OCI-M1 (cell line): Measurements from ENCODE around the gene TFDP1.

Experiments used
- DNase-seq: peaks from one replicate; lab custom pipeline; 2025; lab: John Stamatoyannopoulos, UW

TFDP1 gene

GRCh38 chr13:113651511-113652403 lies 67.2 kb downstream of the TFDP1 start:
- DNase-seq = no peak

GRCh38 chr13:113652404-113653263 lies 68.1 kb downstream of the TFDP1 start:
- no peak for DNase-seq

- no peak for DNase-seq
Observed at GRCh38 chr13:113653264-113654174, 69.0 kb downstream of the TFDP1 start.

GRCh38 chr13:113654175-113654560 lies 69.6 kb downstream of the TFDP1 start:
- DNase-seq = no peak

GRCh38 chr13:113654591-113655345 lies 70.2 kb downstream of the TFDP1 start:
- no peak for DNase-seq

- DNase-seq = no peak
Observed at GRCh38 chr13:113655346-113656002, 70.9 kb downstream of the TFDP1 start.

GRCh38 chr13:113656003-113656588 lies 71.5 kb downstream of the TFDP1 start:
- DNase-seq = no peak

- no peak for DNase-seq
Observed at GRCh38 chr13:113656831-113657671, 72.5 kb downstream of the TFDP1 start.

GRCh38 chr13:113657851-113658741 lies 73.5 kb downstream of the TFDP1 start, which contains the start of gene ATP4B:
Gene ATP4B (minus strand): TSS chr13:113658198. CDS start chr13:113658144, 54 bp downstream.
- no peak for DNase-seq

- no peak for DNase-seq
Observed at GRCh38 chr13:113658836-113659235, 74.3 kb downstream of the TFDP1 start.

- no peak for DNase-seq
Observed at GRCh38 chr13:113659337-113659736, 74.8 kb downstream of the TFDP1 start.

GRCh38 chr13:113660066-113660465 lies 75.5 kb downstream of the TFDP1 start:
- no peak for DNase-seq

- DNase-seq = no peak
Observed at GRCh38 chr13:113661509-113661908, 77.0 kb downstream of the TFDP1 start.

GRCh38 chr13:113663934-113664333 lies 79.4 kb downstream of the TFDP1 start:
- DNase-seq = no peak

GRCh38 chr13:113664751-113665596 lies 80.4 kb downstream of the TFDP1 start:
- no peak for DNase-seq

- DNase-seq = no peak
Observed at GRCh38 chr13:113665597-113666328, 81.2 kb downstream of the TFDP1 start.

- no peak for DNase-seq
Observed at GRCh38 chr13:113666329-113666670, 81.7 kb downstream of the TFDP1 start.
